Left ventricle myocardium inferior (tissue), 1 donor: ENCODE results near the gene THSD7B. TPM values are rescaled to one million over a fixed set of nuclear protein-coding genes. Genes with fewer than 3 reads are reported as not detected.

Source experiments
- DNase-seq: peaks from one replicate; pipeline ENCODE4 v3.0.0-alpha.2; 2020
- H3K27ac ChIP-seq: fragments of 200-600 bp; replicated peaks from 2 replicates; pipeline ENCODE4 v1.8.0; 2021
- H3K27me3 ChIP-seq: fragments of 200-600 bp; 2 replicates; pipeline ENCODE4 v1.8.0; 2021; ENCODE audit warnings: low read depth
- H3K36me3 ChIP-seq: fragments of 200-600 bp; 2 replicates; pipeline ENCODE4 v1.8.0; 2021
- H3K4me1 ChIP-seq: fragments of 200-600 bp; 2 replicates; pipeline ENCODE4 v1.8.0; 2021
- H3K4me3 ChIP-seq: fragments of 200-600 bp; 2 replicates; pipeline ENCODE4 v1.8.0; 2021; ENCODE audit warnings: mild to moderate bottlenecking, moderate library complexity
- H3K9me3 ChIP-seq: fragments of 200-600 bp; replicated peaks from 2 replicates; pipeline ENCODE4 v1.8.0; 2021
- intact Hi-C: fragments of 100-400 bp; cut with micrococcal nuclease; formaldehyde crosslinking; loops from one replicate; pipeline ENCODE4 v1.11.0; 2022
- total RNA-seq: library from RNA; stranded (reverse); fragmentation: NEBNext Ultra II Directional; extraction: Animal tissue kit (Norgen Biotek cat#: 25700); gene quantifications from one replicate; pipeline ENCODE4 v1.2.1, GENCODE V29; 2021
- TF ChIP-seq, protein P1 (sequence below): fragments of 200-600 bp; IDR thresholded peaks from 2 replicates; pipeline ENCODE4 v1.8.0; 2021; ENCODE audit warnings: antibody characterized with exemption, mild to moderate bottlenecking, borderline replicate concordance
- donor health status: DM: no; HTN: yes; CAD: no; lungs with severe emphysema.

Gene THSD7B
- total RNA-seq, 1 donor from 2014 or later = 0.22 TPM

DNA sequence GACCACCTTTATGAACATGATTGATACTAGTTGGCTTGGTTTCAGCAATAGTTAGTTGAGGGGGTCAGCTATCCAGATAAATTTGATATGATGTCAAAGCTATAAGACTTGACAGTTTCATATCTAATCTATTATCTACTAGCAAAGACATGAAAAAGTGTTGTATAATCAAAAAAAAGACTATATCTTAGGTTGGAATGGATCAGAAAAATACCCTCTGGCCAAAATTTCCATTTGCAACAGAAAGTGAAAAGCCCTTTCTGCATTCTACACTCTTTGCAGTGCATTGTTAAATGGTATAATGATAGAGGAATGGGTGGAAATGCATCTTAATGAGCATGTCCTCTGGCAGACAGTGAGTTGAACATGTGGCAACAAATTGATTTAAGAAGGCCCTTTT lies 242.6 kb downstream of the THSD7B start:
- Histone ChIP-seq H3K36me3 (no peaks in the 10 kb centered on the region), H3K27ac (no peak overlapping the region), H3K27me3 (no peaks in the 10 kb centered on the region), H3K4me3 (no peak overlapping the region), H3K4me1 (no peaks in the 10 kb centered on the region), H3K9me3 (no peaks in the 10 kb centered on the region)
- no peak for DNase-seq
- TF ChIP-seq, protein P1, sequence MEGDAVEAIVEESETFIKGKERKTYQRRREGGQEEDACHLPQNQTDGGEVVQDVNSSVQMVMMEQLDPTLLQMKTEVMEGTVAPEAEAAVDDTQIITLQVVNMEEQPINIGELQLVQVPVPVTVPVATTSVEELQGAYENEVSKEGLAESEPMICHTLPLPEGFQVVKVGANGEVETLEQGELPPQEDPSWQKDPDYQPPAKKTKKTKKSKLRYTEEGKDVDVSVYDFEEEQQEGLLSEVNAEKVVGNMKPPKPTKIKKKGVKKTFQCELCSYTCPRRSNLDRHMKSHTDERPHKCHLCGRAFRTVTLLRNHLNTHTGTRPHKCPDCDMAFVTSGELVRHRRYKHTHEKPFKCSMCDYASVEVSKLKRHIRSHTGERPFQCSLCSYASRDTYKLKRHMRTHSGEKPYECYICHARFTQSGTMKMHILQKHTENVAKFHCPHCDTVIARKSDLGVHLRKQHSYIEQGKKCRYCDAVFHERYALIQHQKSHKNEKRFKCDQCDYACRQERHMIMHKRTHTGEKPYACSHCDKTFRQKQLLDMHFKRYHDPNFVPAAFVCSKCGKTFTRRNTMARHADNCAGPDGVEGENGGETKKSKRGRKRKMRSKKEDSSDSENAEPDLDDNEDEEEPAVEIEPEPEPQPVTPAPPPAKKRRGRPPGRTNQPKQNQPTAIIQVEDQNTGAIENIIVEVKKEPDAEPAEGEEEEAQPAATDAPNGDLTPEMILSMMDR = no peak
- intact Hi-C loops = no loop called here

DNA sequence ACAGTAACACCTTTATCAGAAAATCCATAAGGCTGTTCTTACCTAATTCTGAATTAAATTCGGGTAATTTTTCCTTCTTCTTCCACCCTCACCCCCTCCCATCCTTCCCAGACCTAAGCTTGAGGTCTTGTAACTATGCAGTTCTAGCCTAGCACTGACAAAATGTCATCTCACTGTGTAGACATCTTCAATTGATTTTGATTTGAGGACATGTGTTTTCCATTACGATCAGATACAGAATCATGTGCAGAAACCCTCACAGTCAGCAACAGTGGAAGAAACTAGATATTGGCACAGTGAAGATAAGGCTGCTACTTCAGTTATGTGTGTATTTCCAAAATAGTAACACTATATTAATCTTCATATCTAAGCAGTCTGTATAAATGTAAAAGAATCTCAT lies 244.6 kb downstream of the THSD7B start:
- H3K27ac ChIP-seq = no peak overlapping the region
- intact Hi-C loops = no loop called here
- no peaks in the 10 kb centered on the region for H3K27me3 ChIP-seq
- no peaks in the 10 kb centered on the region for H3K4me1 ChIP-seq
- TF ChIP-seq, protein P1 = no peak
- no peaks in the 10 kb centered on the region for H3K9me3 ChIP-seq
- no peaks in the 10 kb centered on the region for H3K36me3 ChIP-seq
- H3K4me3 ChIP-seq = no peak overlapping the region
- DNase-seq = no peak

DNA sequence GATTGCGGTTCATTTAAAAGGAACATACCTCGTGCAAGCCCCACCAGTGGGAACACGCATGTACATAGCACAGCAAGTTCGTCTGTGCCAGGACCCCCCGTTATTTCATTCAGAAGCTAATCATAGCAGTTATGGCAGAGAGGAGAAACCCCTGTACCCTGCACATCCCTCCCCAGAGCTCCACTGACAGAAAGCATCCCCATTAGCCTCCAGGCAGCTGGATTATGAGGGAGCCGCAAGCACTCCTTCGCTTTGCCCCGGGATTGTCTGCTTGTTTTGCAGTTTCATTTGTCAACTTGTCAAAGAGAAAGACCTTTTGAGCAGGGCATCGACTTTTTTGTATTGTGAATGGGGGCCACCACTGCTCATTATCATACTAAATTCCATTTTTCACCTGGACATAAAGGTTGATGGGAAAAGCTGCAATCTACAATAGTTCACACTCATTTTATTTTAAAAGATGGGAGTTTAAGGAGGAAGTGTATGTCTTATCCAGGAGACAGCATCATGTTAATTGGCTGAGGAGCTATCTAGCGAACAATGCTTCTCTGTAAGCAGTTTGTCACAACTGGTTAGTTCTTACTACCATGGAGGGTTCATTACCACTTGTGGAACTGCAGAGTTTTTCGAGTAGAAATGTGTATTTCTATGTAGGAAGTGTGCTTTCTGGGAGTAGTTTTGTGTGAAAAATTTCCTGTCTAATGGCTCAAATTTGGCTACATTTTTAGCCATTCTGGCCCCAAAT lies 255.3 kb downstream of the THSD7B start:
- TF ChIP-seq, protein P1 = no peak
- Histone ChIP-seq H3K9me3 (no peaks in the 10 kb centered on the region), H3K4me1 (no peaks in the 10 kb centered on the region), H3K4me3 (no peak overlapping the region), H3K27me3 (no peaks in the 10 kb centered on the region), H3K36me3 (no peaks in the 10 kb centered on the region), H3K27ac (no peak overlapping the region)
- DNase-seq = no peak
- intact Hi-C loops = no loop called here

DNA sequence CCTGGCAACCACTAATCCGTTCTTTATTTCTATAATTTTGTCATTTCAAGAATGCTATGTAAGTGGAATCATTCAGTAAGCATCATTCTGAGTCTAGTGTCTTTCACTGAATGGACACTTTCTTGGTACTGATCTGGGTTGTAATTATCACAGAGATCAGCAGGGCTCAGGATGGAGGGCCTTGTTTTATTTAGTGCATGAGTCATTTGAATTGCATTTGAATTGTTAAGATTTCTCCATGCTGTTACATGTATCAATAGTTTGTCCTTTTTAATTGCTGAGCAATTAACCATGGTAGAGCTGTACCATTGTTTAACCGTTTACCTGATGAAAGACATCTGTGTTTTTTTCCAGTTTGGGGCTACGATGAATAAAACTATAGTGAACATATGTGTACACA lies 256.4 kb downstream of the THSD7B start:
- Histone ChIP-seq H3K4me1 (no peaks in the 10 kb centered on the region), H3K36me3 (no peaks in the 10 kb centered on the region), H3K27ac (no peak overlapping the region), H3K9me3 (no peaks in the 10 kb centered on the region), H3K27me3 (no peaks in the 10 kb centered on the region), H3K4me3 (no peak overlapping the region)
- no peak for DNase-seq
- intact Hi-C loops = no loop called here
- TF ChIP-seq, protein P1 = no peak

DNA sequence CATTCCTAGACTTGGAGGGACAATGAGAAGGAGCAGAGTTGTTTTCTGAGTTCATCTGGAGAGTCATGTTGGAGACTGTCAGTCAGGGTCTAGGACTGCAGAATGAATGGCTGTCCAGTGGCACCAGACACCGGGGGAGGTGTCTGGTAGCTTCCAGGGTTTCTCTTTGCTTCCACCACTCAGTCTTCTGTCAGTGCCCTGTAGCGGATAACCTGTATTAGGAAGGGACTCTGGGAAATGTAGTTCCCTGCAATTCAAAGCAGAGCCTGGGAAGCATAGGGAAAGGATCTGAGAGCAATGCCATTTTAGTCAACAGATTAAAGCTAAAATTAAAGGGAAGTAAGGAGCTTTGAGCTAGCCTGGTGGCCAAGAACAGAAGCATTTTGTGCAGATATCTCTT lies 257.9 kb downstream of the THSD7B start:
- H3K27me3 ChIP-seq = no peaks in the 10 kb centered on the region
- no peak overlapping the region for H3K4me3 ChIP-seq
- no peak for DNase-seq
- H3K9me3 ChIP-seq = no peaks in the 10 kb centered on the region
- H3K4me1 ChIP-seq = no peaks in the 10 kb centered on the region
- H3K36me3 ChIP-seq = no peaks in the 10 kb centered on the region
- H3K27ac ChIP-seq = no peak overlapping the region
- intact Hi-C loops = no loop called here
- TF ChIP-seq, protein P1 = no peak
